Activated CD8-positive, alpha-beta T cell treated with anti-CD3 and anti-CD28 coated beads for 36 hours (primary cell): ENCODE data around the gene CEP128. TPM values are rescaled to one million over a fixed set of nuclear protein-coding genes. Genes with fewer than 3 reads are reported as not detected.
"Not testable (repeated sequence)": the region's sequence is repeated elsewhere in the genome, so short reads cannot be mapped to it uniquely, and the experiment has no call there.

ENCODE experiments used
- ATAC-seq: fragments of 200-7000 bp; cut with Tn5 transposase; one replicate; pipeline ENCODE4 v1.10.0; 2021; ENCODE audit warnings: mild to moderate bottlenecking, moderate library complexity
- CTCF ChIA-PET: fragments of 350-600 bp; sonication (Branson Sonifier 250); formaldehyde crosslinking; loops from one replicate; lab custom pipeline; 2021; ENCODE audit warnings: antibody characterized with exemption; lab: Charles Lee
- POLR2A ChIA-PET: fragments of 350-600 bp; sonication (Branson Sonifier 250); formaldehyde crosslinking; loops from one replicate; lab custom pipeline; 2021; ENCODE audit warnings: antibody characterized with exemption; lab: Charles Lee
- DNase-seq: peaks from one replicate; pipeline ENCODE4 v3.0.0-alpha.2; 2020
- H3K27ac Mint-ChIP-seq: one replicate; pipeline ENCODE4 v1.8.0; 2021; ENCODE audit warnings: mild to moderate bottlenecking, mixed read lengths
- H3K27me3 Mint-ChIP-seq: one replicate; pipeline ENCODE4 v1.8.0; 2021; ENCODE audit warnings: mixed read lengths
- H3K36me3 Mint-ChIP-seq: one replicate; pipeline ENCODE4 v1.8.0; 2021; ENCODE audit warnings: low read depth, mixed read lengths
- H3K4me1 Mint-ChIP-seq: one replicate; pipeline ENCODE4 v1.8.0; 2021; ENCODE audit warnings: low read depth, mixed read lengths
- H3K4me3 Mint-ChIP-seq: one replicate; pipeline ENCODE4 v1.8.0; 2021; ENCODE audit warnings: mild to moderate bottlenecking, moderate library complexity, mixed read lengths
- H3K9me3 Mint-ChIP-seq: one replicate; pipeline ENCODE4 v1.8.0; 2021; ENCODE audit warnings: mixed read lengths
- CTCF ChIP-seq: fragments of 200-600 bp; IDR thresholded peaks from one replicate; pipeline ENCODE4 v1.8.0; 2022; ENCODE audit warnings: antibody characterized with exemption, mild to moderate bottlenecking
- intact Hi-C: fragments of 100-400 bp; cut with micrococcal nuclease; formaldehyde crosslinking; loops from one replicate; pipeline ENCODE4 v1.10.0; 2022
- total RNA-seq, 2 experiments: library from RNA; stranded (reverse); gene quantifications; one replicate each; pipeline ENCODE4 v1.2.3, GENCODE V29; 2021

Gene CEP128
- total RNA-seq, 2 experiments from 2014 or later, result 21.6 to 22.5 TPM

GRCh38 chr14:80919622-80920021, 21.9 kb downstream of the CEP128 start:
- H3K4me1 Mint-ChIP-seq, result peaks cover 2% of the 10 kb centered on the region
- H3K36me3 Mint-ChIP-seq, result peaks cover 15% of the 10 kb centered on the region
- no peak for TF ChIP-seq CTCF
- no peak overlapping the region for H3K4me3 Mint-ChIP-seq
- no peaks in the 10 kb centered on the region for H3K9me3 Mint-ChIP-seq
- no peaks in the 10 kb centered on the region for H3K27me3 Mint-ChIP-seq
- intact Hi-C loops, result no loop called here
- POLR2A ChIA-PET, result no interaction called here
- ATAC-seq (no peak), DNase-seq (no peak)
- CTCF ChIA-PET, result no interaction called here
- H3K27ac Mint-ChIP-seq, result no peak overlapping the region

- ATAC-seq, H3K4me3 Mint-ChIP-seq, H3K9me3 Mint-ChIP-seq, intact Hi-C loops, H3K27ac Mint-ChIP-seq, H3K27me3 Mint-ChIP-seq, H3K4me1 Mint-ChIP-seq, CTCF ChIA-PET, DNase-seq: not testable (repeated sequence)
- H3K36me3 Mint-ChIP-seq, result peaks cover 24% of the 10 kb centered on the region
- POLR2A ChIA-PET, result interaction anchor here (0.7 kb wide), 1 partner anchor 813 kb away, joined by 4 read pairs; no protein-coding TSS in a partner anchor
These were observed 29.5 kb downstream of the CEP128 start for GRCh38 chr14:80912013-80912412.

GRCh38 chr14:80906946-80907345, 34.6 kb downstream of the CEP128 start:
- Mint-ChIP-seq H3K4me3 (no peak overlapping the region), H3K27me3 (no peaks in the 10 kb centered on the region), H3K4me1 (no peaks in the 10 kb centered on the region), H3K27ac (no peak overlapping the region), H3K9me3 (no peaks in the 10 kb centered on the region), H3K36me3 (peaks cover 17% of the 10 kb centered on the region)
- intact Hi-C loops, result no loop called here
- ChIA-PET CTCF (no interaction called here), POLR2A (interaction anchor here (1.0 kb wide), 1 partner anchor 23 kb away, joined by 5 read pairs; no protein-coding TSS in a partner anchor)
- ATAC-seq (no peak), DNase-seq (no peak)
- no peak for TF ChIP-seq CTCF

- ChIA-PET POLR2A (interaction anchor here (1.0 kb wide), 1 partner anchor 24 kb away, joined by 5 read pairs; no protein-coding TSS in a partner anchor), CTCF (no interaction called here)
- no peak for DNase-seq
- Mint-ChIP-seq H3K27me3 (no peaks in the 10 kb centered on the region), H3K4me1 (no peaks in the 10 kb centered on the region), H3K36me3 (peaks cover 21% of the 10 kb centered on the region), H3K9me3 (no peaks in the 10 kb centered on the region), H3K27ac (no peak overlapping the region), H3K4me3 (no peak overlapping the region)
- intact Hi-C loops, result no loop called here
- TF ChIP-seq CTCF, result no peak
- no peak for ATAC-seq
These were observed 35.2 kb downstream of the CEP128 start for GRCh38 chr14:80906336-80906735.

- H3K36me3 Mint-ChIP-seq, result peaks cover 29% of the 10 kb centered on the region
- POLR2A ChIA-PET, result no interaction called here
- ATAC-seq (no peak), DNase-seq (no peak)
- TF ChIP-seq CTCF, result no peak
- CTCF ChIA-PET, result no interaction called here
- no peak overlapping the region for H3K4me3 Mint-ChIP-seq
- H3K27ac Mint-ChIP-seq, result no peak overlapping the region
- H3K4me1 Mint-ChIP-seq, result no peaks in the 10 kb centered on the region
- H3K27me3 Mint-ChIP-seq, result no peaks in the 10 kb centered on the region
- no peaks in the 10 kb centered on the region for H3K9me3 Mint-ChIP-seq
- intact Hi-C loops, result no loop called here
These were observed 38.9 kb downstream of the CEP128 start for GRCh38 chr14:80902608-80903007.

- intact Hi-C loops, result no loop called here
- Mint-ChIP-seq H3K4me1 (no peaks in the 10 kb centered on the region), H3K4me3 (no peak overlapping the region), H3K36me3 (peaks cover 32% of the 10 kb centered on the region), H3K27ac (no peak overlapping the region), H3K9me3 (no peaks in the 10 kb centered on the region), H3K27me3 (no peaks in the 10 kb centered on the region)
- no peak for TF ChIP-seq CTCF
- ChIA-PET CTCF (no interaction called here), POLR2A (no interaction called here)
- ATAC-seq, result no peak
- no peak for DNase-seq
These were observed 39.7 kb downstream of the CEP128 start for GRCh38 chr14:80901822-80902221.
